HEK293 (cell line): Measurements from ENCODE around the gene PRMT2.

Experiments used
- AEBP2 ChIP-seq: fragments of 450-650 bp; formaldehyde crosslinking; IDR thresholded peaks from 2 replicates; pipeline ENCODE4 v1.5.1; 2016; ENCODE audit warnings: missing biosample characterization, missing genetic modification characterization, borderline replicate concordance
- GLI4 ChIP-seq: fragments of 450-650 bp; formaldehyde crosslinking; IDR thresholded peaks from 2 replicates; pipeline ENCODE4 v1.5.1; 2016; ENCODE audit warnings: missing biosample characterization, missing genetic modification characterization
- KLF1 ChIP-seq: fragments of 450-650 bp; formaldehyde crosslinking; IDR thresholded peaks from 2 replicates; pipeline ENCODE4 v1.5.1; 2016; ENCODE audit warnings: missing biosample characterization, missing genetic modification characterization
- KLF8 ChIP-seq: fragments of 450-650 bp; formaldehyde crosslinking; IDR thresholded peaks from 2 replicates; pipeline ENCODE4 v1.5.1; 2016; ENCODE audit warnings: missing biosample characterization, missing genetic modification characterization
- MEIS1 ChIP-seq: sonication (generic); formaldehyde crosslinking; IDR thresholded peaks from 2 replicates; pipeline ENCODE4 v1.8.1; 2022; ENCODE audit warnings: missing genetic modification reagents, mild to moderate bottlenecking, borderline replicate concordance
- PRDM1 ChIP-seq: fragments of 450-650 bp; formaldehyde crosslinking; IDR thresholded peaks from 2 replicates; pipeline ENCODE4; 2016; ENCODE audit warnings: missing biosample characterization, missing genetic modification characterization
- RBAK ChIP-seq: fragments of 450-650 bp; formaldehyde crosslinking; IDR thresholded peaks from 2 replicates; pipeline ENCODE4 v1.5.1; 2016; ENCODE audit warnings: missing biosample characterization, missing genetic modification characterization
- REPIN1 ChIP-seq: fragments of 450-650 bp; formaldehyde crosslinking; IDR thresholded peaks from 2 replicates; pipeline ENCODE4 v1.5.1; 2017; ENCODE audit warnings: missing biosample characterization, missing genetic modification characterization, low read depth
- SALL2 ChIP-seq: fragments of 450-650 bp; formaldehyde crosslinking; IDR thresholded peaks from 2 replicates; pipeline ENCODE4 v1.5.0; 2017; ENCODE audit warnings: missing biosample characterization, mild to moderate bottlenecking, missing genetic modification characterization, borderline replicate concordance
- SCRT1 ChIP-seq: fragments of 450-650 bp; formaldehyde crosslinking; IDR thresholded peaks from 2 replicates; pipeline ENCODE4 v1.5.1; 2016; ENCODE audit warnings: missing biosample characterization, missing genetic modification characterization, borderline replicate concordance
- SP2 ChIP-seq: fragments of 450-650 bp; formaldehyde crosslinking; IDR thresholded peaks from 2 replicates; pipeline ENCODE4 v1.5.1; 2016; ENCODE audit warnings: missing biosample characterization, missing genetic modification characterization
- TCF7L2 ChIP-seq: IDR thresholded peaks from 2 replicates; pipeline ENCODE4 v1.6.1; 2011; ENCODE audit warnings: low read depth, mild to moderate bottlenecking, inconsistent platforms, low read length, moderate library complexity, borderline replicate concordance
- TRIM28 ChIP-seq: IDR thresholded peaks from 2 replicates; pipeline ENCODE4 v1.6.1; 2011; ENCODE audit warnings: low read length, control low read depth, borderline replicate concordance
- YY1 ChIP-seq: fragments of 450-650 bp; formaldehyde crosslinking; IDR thresholded peaks from 2 replicates; pipeline ENCODE4 v1.5.1; 2018; ENCODE audit warnings: missing biosample characterization, missing genetic modification characterization
- ZBTB8A ChIP-seq: fragments of 450-650 bp; formaldehyde crosslinking; IDR thresholded peaks from 2 replicates; pipeline ENCODE4 v1.5.1; 2016; ENCODE audit warnings: missing biosample characterization, missing genetic modification characterization
- ZFHX2 ChIP-seq: fragments of 450-650 bp; formaldehyde crosslinking; conservative IDR thresholded peaks from 2 replicates; pipeline ENCODE4 v1.5.1; 2016; ENCODE audit warnings: missing biosample characterization, missing genetic modification characterization
- ZNF10 ChIP-seq: fragments of 450-650 bp; formaldehyde crosslinking; IDR thresholded peaks from 2 replicates; pipeline ENCODE4 v1.5.1; 2017; ENCODE audit warnings: missing biosample characterization, missing genetic modification characterization
- ZNF114 ChIP-seq: fragments of 450-650 bp; formaldehyde crosslinking; IDR thresholded peaks from 2 replicates; pipeline ENCODE4 v1.5.0; 2017; ENCODE audit warnings: missing biosample characterization, missing genetic modification characterization
- ZNF121 ChIP-seq: fragments of 450-650 bp; formaldehyde crosslinking; IDR thresholded peaks from 2 replicates; pipeline ENCODE4 v1.5.1; 2016; ENCODE audit warnings: missing biosample characterization, missing genetic modification characterization
- ZNF146 ChIP-seq: fragments of 450-650 bp; formaldehyde crosslinking; IDR thresholded peaks from 2 replicates; pipeline ENCODE4 v1.5.1; 2016; ENCODE audit warnings: missing biosample characterization, missing genetic modification characterization
- ZNF16 ChIP-seq: fragments of 450-650 bp; formaldehyde crosslinking; IDR thresholded peaks from 2 replicates; pipeline ENCODE4 v1.5.1; 2016; ENCODE audit warnings: low read depth, missing biosample characterization, missing genetic modification characterization
- ZNF184 ChIP-seq: fragments of 450-650 bp; IDR thresholded peaks from 2 replicates; pipeline ENCODE4 v1.5.1; 2018; ENCODE audit warnings: missing biosample characterization, mild to moderate bottlenecking, missing genetic modification characterization
- ZNF19 ChIP-seq: fragments of 450-650 bp; formaldehyde crosslinking; IDR thresholded peaks from 2 replicates; pipeline ENCODE4; 2016; ENCODE audit warnings: missing biosample characterization, missing genetic modification characterization, low read depth
- ZNF2 ChIP-seq: fragments of 450-650 bp; formaldehyde crosslinking; IDR thresholded peaks from 2 replicates; pipeline ENCODE4 v1.5.1; 2016; ENCODE audit warnings: missing biosample characterization, missing genetic modification characterization
- ZNF23 ChIP-seq: fragments of 450-650 bp; formaldehyde crosslinking; IDR thresholded peaks from 2 replicates; pipeline ENCODE4 v1.5.1; 2016; ENCODE audit warnings: missing biosample characterization, missing genetic modification characterization, borderline replicate concordance
- ZNF280C ChIP-seq: fragments of 450-650 bp; formaldehyde crosslinking; IDR thresholded peaks from 2 replicates; pipeline ENCODE4 v1.5.1; 2016; ENCODE audit warnings: missing biosample characterization, missing genetic modification characterization
- ZNF335 ChIP-seq: fragments of 450-650 bp; formaldehyde crosslinking; conservative IDR thresholded peaks from 2 replicates; pipeline ENCODE4 v1.5.1; 2016; ENCODE audit warnings: missing biosample characterization, missing genetic modification characterization
- ZNF426 ChIP-seq: fragments of 450-650 bp; formaldehyde crosslinking; IDR thresholded peaks from 2 replicates; pipeline ENCODE4 v1.5.1; 2017; ENCODE audit warnings: missing biosample characterization, missing genetic modification characterization, mild to moderate bottlenecking, inconsistent platforms, moderate library complexity
- ZNF48 ChIP-seq: fragments of 450-650 bp; formaldehyde crosslinking; IDR thresholded peaks from 2 replicates; pipeline ENCODE4 v1.5.1; 2016; ENCODE audit warnings: missing biosample characterization, missing genetic modification characterization
- ZNF521 ChIP-seq: fragments of 450-650 bp; formaldehyde crosslinking; IDR thresholded peaks from 2 replicates; pipeline ENCODE4 v1.5.1; 2017; ENCODE audit warnings: missing biosample characterization, mild to moderate bottlenecking, missing genetic modification characterization
- ZNF560 ChIP-seq: fragments of 450-650 bp; formaldehyde crosslinking; IDR thresholded peaks from 2 replicates; pipeline ENCODE4 v1.5.1; 2017; ENCODE audit warnings: missing biosample characterization, missing genetic modification characterization, borderline replicate concordance
- ZNF596 ChIP-seq: fragments of 450-650 bp; IDR thresholded peaks from 2 replicates; pipeline ENCODE4 v1.5.0; 2018; ENCODE audit warnings: missing biosample characterization, mild to moderate bottlenecking, missing genetic modification characterization, moderate library complexity
- ZNF624 ChIP-seq: fragments of 450-650 bp; formaldehyde crosslinking; IDR thresholded peaks from 2 replicates; pipeline ENCODE4 v1.5.1; 2017; ENCODE audit warnings: missing biosample characterization, missing genetic modification characterization
- ZNF658 ChIP-seq: fragments of 450-650 bp; formaldehyde crosslinking; IDR thresholded peaks from 2 replicates; pipeline ENCODE4; 2016; ENCODE audit warnings: missing biosample characterization, missing genetic modification characterization
- ZNF768 ChIP-seq: fragments of 450-650 bp; formaldehyde crosslinking; IDR thresholded peaks from 2 replicates; pipeline ENCODE4 v1.5.1; 2018; ENCODE audit warnings: missing biosample characterization, mild to moderate bottlenecking, missing genetic modification characterization
- ZNF776 ChIP-seq: fragments of 450-650 bp; formaldehyde crosslinking; IDR thresholded peaks from 2 replicates; pipeline ENCODE4 v1.5.0; 2017; ENCODE audit warnings: missing biosample characterization, missing genetic modification characterization, borderline replicate concordance
- ZNF792 ChIP-seq: fragments of 450-650 bp; formaldehyde crosslinking; IDR thresholded peaks from 2 replicates; pipeline ENCODE4 v1.5.1; 2016; ENCODE audit warnings: missing biosample characterization, missing genetic modification characterization
- ZSCAN4 ChIP-seq: fragments of 450-650 bp; formaldehyde crosslinking; IDR thresholded peaks from 2 replicates; pipeline ENCODE4 v1.5.1; 2017; ENCODE audit warnings: missing biosample characterization, missing genetic modification characterization

Gene PRMT2

GRCh38 chr21:46635324-46636180 lies at the start of gene PRMT2 (continued):
- no peak for TF ChIP-seq ZNF776 (tag by site-specific recombination)
- TF ChIP-seq ZNF19 (tag by site-specific recombination), result no peak
- no peak for TF ChIP-seq YY1 (tag by site-specific recombination)
- no peak for TF ChIP-seq ZNF16 (tag by site-specific recombination)
- TF ChIP-seq AEBP2 (tag by site-specific recombination), result no peak
- TF ChIP-seq TCF7L2, result no peak
- no peak for TF ChIP-seq ZNF48 (tag by site-specific recombination)
- TF ChIP-seq ZSCAN4 (tag by site-specific recombination), result 0 out of 2 replicates have a peak, but pooled peaks have one; percentile 66
- no peak for TF ChIP-seq ZNF560 (tag by site-specific recombination)
- TF ChIP-seq KLF1 (tag by site-specific recombination), result peak; percentile 100
- TF ChIP-seq ZBTB8A, result peak; percentile 94
- TF ChIP-seq KLF8 (tag by site-specific recombination), result peak; percentile 100
- peak; percentile 75; the same call in 1 of the 2 replicates for TF ChIP-seq ZNF2
- no peak for TF ChIP-seq ZNF792 (tag by site-specific recombination)
- no peak for TF ChIP-seq RBAK (tag by site-specific recombination)
- TF ChIP-seq ZNF596 (tag by site-specific recombination), result no peak
- TF ChIP-seq ZNF335 (tag by site-specific recombination), result peak; percentile 96
- TF ChIP-seq ZNF10 (tag by site-specific recombination), result peak; percentile 36; the same call in 1 of the 2 replicates
- TF ChIP-seq SCRT1 (tag by site-specific recombination), result no peak
- TF ChIP-seq ZNF23 (tag by site-specific recombination), result no peak
- TF ChIP-seq SALL2 (tag by site-specific recombination), result no peak
- TF ChIP-seq SP2 (tag by site-specific recombination), result peak; percentile 83
- no peak for TF ChIP-seq MEIS1 (CRISPR knock-in tag)
- TF ChIP-seq ZNF121, result no peak
- TF ChIP-seq REPIN1 (tag by site-specific recombination), result peak; percentile 91; the same call in 1 of the 2 replicates
- TF ChIP-seq ZNF521 (tag by site-specific recombination), result no peak
- TF ChIP-seq ZNF624 (tag by site-specific recombination), result no peak
- no peak for TF ChIP-seq ZNF426
- no peak for TF ChIP-seq ZNF768 (tag by site-specific recombination)
- no peak for TF ChIP-seq ZNF184
- peak; percentile 38; the same call in 1 of the 2 replicates for TF ChIP-seq PRDM1 (tag by site-specific recombination)
- no peak for TF ChIP-seq ZNF114 (tag by site-specific recombination)
- TF ChIP-seq ZFHX2 (tag by site-specific recombination), result peak; percentile 71
- no peak for TF ChIP-seq ZNF280C (tag by site-specific recombination)
- TF ChIP-seq ZNF146 (tag by site-specific recombination), result peak; percentile 83
- TF ChIP-seq GLI4, result peak; percentile 94
- no peak for TF ChIP-seq ZNF658 (tag by site-specific recombination)
- TF ChIP-seq TRIM28, result peak; percentile 88; the same call in 1 of the 2 replicates
